ENCODE measurements around the gene DLG1. TPM values are rescaled to one million over a fixed set of nuclear protein-coding genes. Genes with fewer than 3 reads are reported as not detected.
A peak's percentile ranks its signal among the peaks of the same experiment; 100 is the strongest.

DLG1 gene
- total and polyA plus RNA-seq, 12 donors, result 20.7 to 97.4 (median 54.0) TPM

DNA sequence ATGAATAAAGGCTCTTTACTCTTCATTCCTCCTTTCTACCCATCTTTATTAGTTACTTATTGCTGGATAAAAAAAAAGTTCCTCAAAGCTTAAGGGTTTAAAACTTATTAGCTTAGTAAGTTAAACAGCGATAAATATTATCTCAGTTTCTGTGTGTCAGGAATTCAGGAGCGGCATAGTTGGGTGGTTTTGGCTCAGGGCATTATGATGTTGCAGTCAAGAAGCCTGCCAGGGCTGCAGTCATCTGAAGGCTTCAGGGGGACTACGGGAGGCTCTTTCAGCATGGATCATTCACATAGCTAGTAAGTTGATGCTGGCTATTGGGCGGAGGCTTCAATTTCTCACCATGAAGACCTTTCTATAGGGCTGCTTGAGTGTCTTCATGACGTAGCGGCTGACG is 1.9 kb upstream of the DLG1 start:
- ATAC-seq (no peak), DNase-seq (no peak)
- peaks cover 0 to 33% (median 20%) of the 10 kb centered on the region in 9 donors for H3K4me1 ChIP-seq
- no peaks in the 10 kb centered on the region for H3K27me3 ChIP-seq
- H3K36me3 ChIP-seq, result peaks cover 0 to 10% (median 0%) of the 10 kb centered on the region in 9 donors
- H3K9me3 ChIP-seq, result no peaks in the 10 kb centered on the region
- H3K4me3 ChIP-seq, result no peak overlapping the region
- H3K27ac ChIP-seq, result peak overlapping the region in 2 of 10 donors; percentile 95 to 96
- TF ChIP-seq CTCF (IDR thresholded peaks at IDR 0.05), result no peak
- intact Hi-C loops (cut with DNase I), result no loop called here
- 91 to 93% methylated on average over 7 of the region's 7 CpGs for WGBS, 2 donors

DNA sequence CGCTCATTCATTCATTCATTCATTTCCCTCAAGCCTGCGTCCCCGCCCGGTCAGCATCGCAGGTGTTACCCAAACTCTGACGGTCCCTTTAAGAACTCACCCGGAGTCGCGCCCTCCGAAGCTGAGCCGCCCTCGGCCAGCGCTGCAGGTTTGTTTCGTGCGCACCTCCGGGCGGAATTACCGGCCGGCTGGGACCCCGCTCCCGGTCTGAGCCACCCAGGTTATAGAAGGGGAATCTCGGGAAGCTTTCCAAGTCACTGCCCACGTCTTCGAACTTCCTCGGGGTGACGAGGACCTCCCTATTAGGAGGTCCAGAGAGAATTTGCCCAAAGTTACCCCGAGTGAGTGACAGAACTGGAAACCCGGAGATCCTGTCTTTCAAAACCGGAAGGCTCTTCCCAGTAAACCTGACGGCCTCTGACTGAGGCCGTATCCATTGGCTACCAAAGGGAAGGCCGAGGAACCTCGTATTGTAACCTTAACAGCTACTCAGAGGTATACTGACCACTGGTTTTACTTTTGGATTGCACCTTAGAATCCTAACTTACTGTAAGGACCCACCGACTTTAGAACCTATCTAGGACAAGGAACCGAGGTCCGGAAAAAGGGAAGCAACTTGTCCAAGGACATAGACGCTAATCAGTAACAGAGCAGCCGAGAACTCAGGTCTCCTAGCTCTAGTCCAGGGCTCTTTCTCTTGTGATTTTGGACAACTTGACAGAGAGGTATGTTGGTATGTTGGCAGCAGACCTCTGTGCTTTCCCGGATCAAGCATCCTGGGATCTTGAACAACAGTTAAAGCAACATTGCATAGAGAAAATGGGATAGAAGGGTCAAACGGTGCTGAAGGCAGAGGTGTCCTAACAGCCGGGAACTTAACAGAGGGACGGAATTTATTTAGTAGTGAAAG is 788 bp upstream of the DLG1 start:
- TF ChIP-seq CTCF (IDR thresholded peaks at IDR 0.05), result no peak
- DNase-seq (peak; percentile 14 to 26), ATAC-seq (peak in 6 of 8 donors; percentile 19 to 48 (median 41))
- H3K9me3 ChIP-seq, result no peaks in the 10 kb centered on the region
- peak overlapping the region; percentile 78 to 100 (median 92) for H3K4me3 ChIP-seq
- H3K27me3 ChIP-seq, result no peaks in the 10 kb centered on the region
- peaks cover 0 to 41% (median 20%) of the 10 kb centered on the region in 9 donors for H3K4me1 ChIP-seq
- intact Hi-C loops (cut with DNase I), result loop anchor here in 3 of 10 donors (2.0 to 10.0 kb wide), 4 partner anchors 54 to 158 kb away; no protein-coding TSS in a partner anchor
- H3K27ac ChIP-seq, result peak overlapping the region in 9 of 10 donors; percentile 49 to 96 (median 94)
- H3K36me3 ChIP-seq, result peaks cover 0 to 22% (median 4%) of the 10 kb centered on the region in 9 donors
- 9% methylated on average over 42 of the region's 42 CpGs for WGBS, 2 donors

DNA sequence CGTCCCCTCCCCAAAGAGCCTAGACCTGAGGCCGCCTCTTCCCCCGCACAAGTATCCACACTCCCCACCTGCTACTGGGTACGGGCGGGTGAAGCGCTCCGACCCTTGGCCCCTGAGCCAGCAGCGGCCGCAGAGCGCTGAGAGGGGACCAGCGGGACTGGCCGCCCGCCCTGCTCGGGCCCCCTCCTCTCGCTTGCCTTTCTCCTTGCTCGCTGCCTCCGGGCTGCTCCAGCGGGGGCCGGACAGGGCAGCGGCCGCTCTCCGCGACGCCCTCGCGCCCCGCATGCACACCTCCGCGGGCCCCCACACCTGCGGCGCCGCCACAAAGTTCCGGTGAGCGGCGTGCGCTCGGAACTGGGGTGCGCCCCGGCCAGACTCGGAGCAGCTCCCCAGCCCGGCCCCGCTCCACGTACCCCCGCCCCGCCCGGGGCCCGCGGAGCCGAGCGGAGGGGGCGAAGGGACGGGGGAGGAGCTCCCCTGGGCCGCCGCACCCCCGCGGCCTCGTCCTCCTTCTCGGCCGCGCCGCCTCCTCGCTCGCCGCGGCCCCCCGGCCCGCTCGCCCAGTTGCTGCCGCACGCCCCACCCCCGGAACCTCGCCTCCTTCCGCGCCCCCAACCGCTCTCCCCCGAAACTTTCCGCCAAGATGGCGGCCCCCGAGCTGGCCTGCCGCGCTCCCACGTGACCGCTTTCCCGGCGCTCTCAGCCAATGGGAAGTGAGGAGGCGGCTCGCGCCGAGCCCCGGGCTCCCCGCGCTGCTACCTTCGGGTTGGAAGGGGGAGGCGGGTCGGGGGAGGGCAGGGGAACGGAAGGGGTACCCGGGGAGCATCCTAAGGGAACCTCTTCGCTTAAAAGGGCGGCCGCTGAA is 704 bp downstream of the DLG1 start:
- H3K36me3 ChIP-seq, result peaks cover 0 to 35% (median 4%) of the 10 kb centered on the region in 9 donors
- intact Hi-C loops (cut with DNase I), result loop anchor here in 3 of 10 donors (2.0 to 10.0 kb wide), 4 partner anchors 55 to 160 kb away; no protein-coding TSS in a partner anchor

More for the DNA sequence above, 704 bp downstream of the DLG1 start:
- 0 to 1% methylated on average over 85 to 98 of the region's 100 CpGs for WGBS, 2 donors
- H3K27ac ChIP-seq, result peak overlapping the region; percentile 80 to 96 (median 94)
- peaks cover 7 to 50% (median 24%) of the 10 kb centered on the region in 9 donors for H3K4me1 ChIP-seq
- no peaks in the 10 kb centered on the region for H3K9me3 ChIP-seq
- ATAC-seq (peak; percentile 93 to 96 (median 94)), DNase-seq (peak; percentile 87 to 91)
- peak overlapping the region; percentile 78 to 100 (median 92) for H3K4me3 ChIP-seq
- no peaks in the 10 kb centered on the region for H3K27me3 ChIP-seq
- TF ChIP-seq CTCF (IDR thresholded peaks at IDR 0.05), result no peak

Measured in heart right ventricle (tissue), 16 donors.